HepG2 (cell line): ENCODE results near the gene CHRNB2. TPM values are rescaled to one million over a fixed set of nuclear protein-coding genes. Genes with fewer than 3 reads are reported as not detected.

ENCODE experiments used
- ARID2 ChIP-seq: sonication (generic); formaldehyde crosslinking; IDR thresholded peaks from 2 replicates; pipeline ENCODE4 v1.8.1; 2022; ENCODE audit warnings: mild to moderate bottlenecking, missing genetic modification reagents, borderline replicate concordance
- CREB1 ChIP-seq, 2 experiments: fragments of 450-650 bp in 1 of 2; IDR thresholded peaks; 2 replicates each; pipeline ENCODE4 v1.6.1; 2016 to 2017; ENCODE audit warnings: control low read depth in 1 of 2, mild to moderate bottlenecking in 1 of 2, missing compliant biosample characterization in 1 of 2, missing genetic modification characterization in 1 of 2
- ETV5 ChIP-seq: IDR thresholded peaks from 2 replicates; pipeline ENCODE4 v1.6.1; 2018; ENCODE audit warnings: missing biosample characterization, missing genetic modification reagents, inconsistent platforms, borderline replicate concordance
- FOSL2 ChIP-seq: sonication (generic); formaldehyde crosslinking; IDR thresholded peaks from 2 replicates; pipeline ENCODE4 v1.4.0; 2020; ENCODE audit warnings: missing genetic modification reagents
- KDM5A ChIP-seq: fragments of 200-600 bp; sonication (generic); IDR thresholded peaks from 2 replicates; pipeline ENCODE4 v1.7.0; 2018; ENCODE audit warnings: antibody characterized with exemption, mild to moderate bottlenecking, low read length, borderline replicate concordance
- MXI1 ChIP-seq: IDR thresholded peaks from 3 replicates; pipeline ENCODE4 v1.6.1; 2012; ENCODE audit warnings: low read depth, low read length, inconsistent platforms, borderline replicate concordance
- RNF2 ChIP-seq: fragments of 450-650 bp; conservative IDR thresholded peaks from 2 replicates; pipeline ENCODE4 v1.6.1; 2016; ENCODE audit warnings: low read depth
- SRSF1 ChIP-seq: fragments of 200-400 bp; formaldehyde crosslinking; optimal IDR thresholded peaks from 2 replicates; pipeline ENCODE3; 2017; ENCODE audit warnings: mild to moderate bottlenecking, low read depth, low read length, moderate library complexity
- ZNF326 ChIP-seq: sonication (generic); formaldehyde crosslinking; IDR thresholded peaks from 2 replicates; pipeline ENCODE4 v1.4.0; 2020; ENCODE audit warnings: missing genetic modification reagents, borderline replicate concordance
- ZNF33B ChIP-seq: sonication (generic); formaldehyde crosslinking; IDR thresholded peaks from 2 replicates; pipeline ENCODE4 v1.5.1; 2020; ENCODE audit warnings: mild to moderate bottlenecking, missing genetic modification reagents
- ZNF556 ChIP-seq: sonication (generic); formaldehyde crosslinking; IDR thresholded peaks from 2 replicates; pipeline ENCODE4 v1.4.0; 2020; ENCODE audit warnings: mild to moderate bottlenecking, missing genetic modification reagents, borderline replicate concordance
- polyA plus RNA-seq, 8 experiments: library from polyadenylated mRNA; depleted of rRNA in 3 of 8; stranded (reverse) in 7 of 8; unstranded in 1 of 8; fragments of >200 nt; fragmentation: Illumina TruSeq in 4 of 8; extraction: Trizol in 4 of 8; gene quantifications; 2 replicates each; pipeline versions ENCODE4 v1.2.1 to v1.2.3, GENCODE V29; 2011 to 2016; ENCODE audit warnings: low read depth in 4 of 8, missing spikeins in 1 of 8, mixed read lengths in 1 of 8; ENCODE audit not compliant: insufficient read depth in 1 of 8
- total RNA-seq, 5 experiments: library from RNA; depleted of rRNA; stranded (reverse); fragments of >200 nt; fragmentation: Illumina TruSeq; extraction: Trizol; gene quantifications; 2 replicates each; pipeline ENCODE4 v1.2.3, GENCODE V29; 2016; ENCODE audit warnings: low read depth in 1 of 5
- TF ChIP-seq, protein P1 (sequence below): sonication (generic); formaldehyde crosslinking; IDR thresholded peaks from 2 replicates; pipeline ENCODE4 v1.9.0; 2021; ENCODE audit warnings: missing genetic modification reagents, mild to moderate bottlenecking, borderline replicate concordance
- TF ChIP-seq, protein P2 (sequence below): sonication (generic); formaldehyde crosslinking; IDR thresholded peaks from 2 replicates; pipeline ENCODE4 v1.4.0; 2020; ENCODE audit warnings: mild to moderate bottlenecking, low read depth, missing genetic modification reagents
- TF ChIP-seq, protein P3 (sequence below): IDR thresholded peaks from 2 replicates; pipeline ENCODE4 v1.6.1; 2016; ENCODE audit warnings: mild to moderate bottlenecking
- TF ChIP-seq, protein P4 (sequence below), 2 experiments: sonication (generic) in 1 of 2; formaldehyde crosslinking in 1 of 2; IDR thresholded peaks; 2 replicates each; pipeline versions ENCODE4 v1.4.0 to v1.6.1; 2018 to 2020; ENCODE audit warnings: missing genetic modification reagents in 2 of 2, borderline replicate concordance in 1 of 2, low read depth in 1 of 2, mild to moderate bottlenecking in 1 of 2, missing biosample characterization in 1 of 2

The CHRNB2 gene
- total and polyA plus RNA-seq, 2 of the 13 experiments (the other 11 are each of a cell fraction or from before 2014, with no cell fraction given): 0.03 to 0.07 TPM

DNA sequence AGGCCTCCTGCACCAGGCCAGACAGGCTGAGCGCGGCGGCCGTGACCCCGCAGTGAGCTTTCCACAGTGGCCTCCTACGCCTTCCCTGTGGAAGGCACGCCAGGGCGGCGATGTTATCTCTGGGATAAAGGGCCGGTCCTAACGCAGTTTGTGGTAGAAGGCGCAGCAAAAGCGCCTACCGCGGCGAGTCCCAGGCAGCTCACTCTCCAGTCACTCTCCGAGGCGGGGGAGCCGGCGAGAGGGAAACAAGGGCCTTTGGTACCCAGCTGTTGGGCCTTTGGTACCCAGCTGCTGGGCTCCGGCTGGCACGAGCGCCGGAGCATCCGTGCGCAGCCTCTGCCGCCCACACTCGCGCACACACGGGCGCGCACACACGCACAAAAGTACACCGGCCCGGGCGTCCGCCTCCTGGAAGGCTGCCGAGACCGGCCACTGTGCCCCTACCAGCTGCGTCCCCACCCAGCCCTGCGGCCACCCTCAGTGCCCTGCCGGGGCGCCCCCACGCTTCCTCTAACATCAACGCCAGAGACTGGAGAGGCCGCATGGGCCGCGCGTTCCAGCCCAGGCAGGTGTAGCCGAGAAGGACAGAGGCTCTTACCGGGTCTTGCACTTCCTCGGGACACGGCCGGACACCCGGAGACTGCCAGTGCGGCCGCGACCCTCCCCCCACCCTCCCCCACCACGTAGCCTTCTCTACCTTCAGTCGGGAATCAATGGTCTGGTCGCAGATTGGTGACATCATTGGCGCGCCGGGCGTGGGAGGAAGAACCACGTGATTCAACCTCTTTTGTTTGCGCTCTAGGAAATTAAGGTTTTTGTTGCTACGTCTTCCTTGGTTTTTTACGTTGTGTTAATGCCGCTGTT lies 59.9 kb downstream of the CHRNB2 start (continued):
- TF ChIP-seq, protein P1, sequence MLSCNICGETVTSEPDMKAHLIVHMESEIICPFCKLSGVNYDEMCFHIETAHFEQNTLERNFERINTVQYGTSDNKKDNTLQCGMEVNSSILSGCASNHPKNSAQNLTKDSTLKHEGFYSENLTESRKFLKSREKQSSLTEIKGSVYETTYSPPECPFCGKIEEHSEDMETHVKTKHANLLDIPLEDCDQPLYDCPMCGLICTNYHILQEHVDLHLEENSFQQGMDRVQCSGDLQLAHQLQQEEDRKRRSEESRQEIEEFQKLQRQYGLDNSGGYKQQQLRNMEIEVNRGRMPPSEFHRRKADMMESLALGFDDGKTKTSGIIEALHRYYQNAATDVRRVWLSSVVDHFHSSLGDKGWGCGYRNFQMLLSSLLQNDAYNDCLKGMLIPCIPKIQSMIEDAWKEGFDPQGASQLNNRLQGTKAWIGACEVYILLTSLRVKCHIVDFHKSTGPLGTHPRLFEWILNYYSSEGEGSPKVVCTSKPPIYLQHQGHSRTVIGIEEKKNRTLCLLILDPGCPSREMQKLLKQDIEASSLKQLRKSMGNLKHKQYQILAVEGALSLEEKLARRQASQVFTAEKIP (CRISPR knock-in tag): no peak
- TF ChIP-seq KDM5A: peak; percentile 96
- peak; percentile 73; the same call in 1 of the 3 replicates for TF ChIP-seq MXI1
- TF ChIP-seq, protein P2, sequence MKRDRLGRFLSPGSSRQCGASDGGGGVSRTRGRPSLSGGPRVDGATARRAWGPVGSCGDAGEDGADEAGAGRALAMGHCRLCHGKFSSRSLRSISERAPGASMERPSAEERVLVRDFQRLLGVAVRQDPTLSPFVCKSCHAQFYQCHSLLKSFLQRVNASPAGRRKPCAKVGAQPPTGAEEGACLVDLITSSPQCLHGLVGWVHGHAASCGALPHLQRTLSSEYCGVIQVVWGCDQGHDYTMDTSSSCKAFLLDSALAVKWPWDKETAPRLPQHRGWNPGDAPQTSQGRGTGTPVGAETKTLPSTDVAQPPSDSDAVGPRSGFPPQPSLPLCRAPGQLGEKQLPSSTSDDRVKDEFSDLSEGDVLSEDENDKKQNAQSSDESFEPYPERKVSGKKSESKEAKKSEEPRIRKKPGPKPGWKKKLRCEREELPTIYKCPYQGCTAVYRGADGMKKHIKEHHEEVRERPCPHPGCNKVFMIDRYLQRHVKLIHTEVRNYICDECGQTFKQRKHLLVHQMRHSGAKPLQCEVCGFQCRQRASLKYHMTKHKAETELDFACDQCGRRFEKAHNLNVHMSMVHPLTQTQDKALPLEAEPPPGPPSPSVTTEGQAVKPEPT (CRISPR knock-in tag): peak; percentile 68; the same call in 1 of the 2 replicates
- TF ChIP-seq RNF2: peak; percentile 75; the same call in 1 of the 2 replicates
- TF ChIP-seq, protein P3, sequence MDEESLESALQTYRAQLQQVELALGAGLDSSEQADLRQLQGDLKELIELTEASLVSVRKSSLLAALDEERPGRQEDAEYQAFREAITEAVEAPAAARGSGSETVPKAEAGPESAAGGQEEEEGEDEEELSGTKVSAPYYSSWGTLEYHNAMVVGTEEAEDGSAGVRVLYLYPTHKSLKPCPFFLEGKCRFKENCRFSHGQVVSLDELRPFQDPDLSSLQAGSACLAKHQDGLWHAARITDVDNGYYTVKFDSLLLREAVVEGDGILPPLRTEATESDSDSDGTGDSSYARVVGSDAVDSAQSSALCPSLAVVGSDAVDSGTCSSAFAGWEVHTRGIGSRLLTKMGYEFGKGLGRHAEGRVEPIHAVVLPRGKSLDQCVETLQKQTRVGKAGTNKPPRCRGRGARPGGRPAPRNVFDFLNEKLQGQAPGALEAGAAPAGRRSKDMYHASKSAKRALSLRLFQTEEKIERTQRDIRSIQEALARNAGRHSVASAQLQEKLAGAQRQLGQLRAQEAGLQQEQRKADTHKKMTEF (CRISPR knock-in tag): peak; percentile 51; the same call in 1 of the 2 replicates
- no peak for TF ChIP-seq ZNF326 (CRISPR knock-in tag)
- 0 out of 2 replicates have a peak, but pooled peaks have one; percentile 20 for TF ChIP-seq ETV5 (CRISPR knock-in tag)
- TF ChIP-seq, protein P4, sequence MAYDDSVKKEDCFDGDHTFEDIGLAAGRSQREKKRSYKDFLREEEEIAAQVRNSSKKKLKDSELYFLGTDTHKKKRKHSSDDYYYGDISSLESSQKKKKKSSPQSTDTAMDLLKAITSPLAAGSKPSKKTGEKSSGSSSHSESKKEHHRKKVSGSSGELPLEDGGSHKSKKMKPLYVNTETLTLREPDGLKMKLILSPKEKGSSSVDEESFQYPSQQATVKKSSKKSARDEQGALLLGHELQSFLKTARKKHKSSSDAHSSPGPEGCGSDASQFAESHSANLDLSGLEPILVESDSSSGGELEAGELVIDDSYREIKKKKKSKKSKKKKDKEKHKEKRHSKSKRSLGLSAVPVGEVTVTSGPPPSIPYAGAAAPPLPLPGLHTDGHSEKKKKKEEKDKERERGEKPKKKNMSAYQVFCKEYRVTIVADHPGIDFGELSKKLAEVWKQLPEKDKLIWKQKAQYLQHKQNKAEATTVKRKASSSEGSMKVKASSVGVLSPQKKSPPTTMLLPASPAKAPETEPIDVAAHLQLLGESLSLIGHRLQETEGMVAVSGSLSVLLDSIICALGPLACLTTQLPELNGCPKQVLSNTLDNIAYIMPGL (CRISPR knock-in tag; IDR thresholded peaks at IDR 0.05; ENCODE audit: borderline replicate concordance in 1 of 2, low read depth in 1 of 2): peak; percentile 49 to 85
- no peak for TF ChIP-seq ARID2
- peak; percentile 63; the same call in 1 of the 2 replicates for TF ChIP-seq ZNF556
- TF ChIP-seq CREB1 (IDR thresholded peaks at IDR 0.05): peak; percentile 96
- peak; percentile 98 for TF ChIP-seq CREB1 (CRISPR knock-in tag; IDR thresholded peaks at IDR 0.05)
- TF ChIP-seq ZNF33B (CRISPR knock-in tag): no peak
- TF ChIP-seq FOSL2: peak; percentile 52
- TF ChIP-seq SRSF1: peak; percentile 52
